Omental fat pad (tissue), 4 donors: ENCODE data around the gene SLC26A5. TPM values are rescaled to one million over a fixed set of nuclear protein-coding genes. Genes with fewer than 3 reads are reported as not detected.

Experiments
- ATAC-seq: fragments of 150-250 bp; one replicate; pipeline ENCODE4 v1.9.1; 2016; ENCODE audit warnings: mild to moderate bottlenecking, moderate library complexity; ENCODE audit not compliant: low FRiP score
- DNase-seq: peaks from one replicate; pipeline ENCODE4 v3.0.0-alpha.2; 2019; ENCODE audit warnings: low spot score
- total RNA-seq, 4 donors: library from RNA; depleted of rRNA; stranded (reverse); fragments of >200 nt; gene quantifications; one replicate each; pipeline ENCODE4 v1.1.0, GENCODE V29; 2016
- TF ChIP-seq, protein P1 (sequence below), 3 donors: fragments of 450-650 bp; IDR thresholded peaks; one replicate each; pipeline ENCODE4 v1.5.1; 2016 to 2017; ENCODE audit warnings: antibody characterized with exemption in 3 of 3, mild to moderate bottlenecking in 3 of 3, moderate library complexity in 2 of 3

The SLC26A5 gene
- total RNA-seq, 4 donors from 2014 or later: 0.19 to 0.47 TPM; not detected in 2

DNA sequence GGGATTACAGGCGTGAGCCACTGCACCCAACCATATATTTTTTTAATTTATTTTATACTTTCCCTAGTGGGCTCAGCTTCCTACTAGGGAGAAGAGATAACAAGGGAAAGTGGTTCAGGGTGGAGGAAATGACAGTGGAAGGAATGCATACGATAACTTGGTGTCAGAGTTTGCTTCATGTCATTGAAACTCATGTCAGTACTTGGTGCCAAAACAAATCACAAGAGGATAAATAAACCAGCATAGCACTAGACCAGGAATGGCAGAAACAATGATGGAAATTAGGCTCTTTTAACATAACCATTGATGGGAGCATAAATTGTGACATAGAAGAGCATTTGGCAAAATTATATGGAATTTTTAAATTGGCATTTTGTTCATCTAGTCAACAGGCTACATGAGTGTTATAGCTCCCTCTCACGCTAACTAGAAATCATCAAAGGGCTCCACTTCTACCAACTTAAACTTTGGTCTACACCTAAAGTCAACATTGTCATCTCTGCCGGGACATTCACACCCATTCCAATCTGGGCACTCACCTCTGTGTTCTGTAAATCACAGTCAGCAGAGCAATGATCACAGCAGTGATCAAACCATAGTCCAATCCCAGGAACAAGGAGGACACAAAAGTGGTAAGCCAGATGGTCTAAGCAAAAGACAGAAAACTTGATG lies 57.4 kb downstream of the SLC26A5 start:
- no peak for ATAC-seq
- no peak for DNase-seq

DNA sequence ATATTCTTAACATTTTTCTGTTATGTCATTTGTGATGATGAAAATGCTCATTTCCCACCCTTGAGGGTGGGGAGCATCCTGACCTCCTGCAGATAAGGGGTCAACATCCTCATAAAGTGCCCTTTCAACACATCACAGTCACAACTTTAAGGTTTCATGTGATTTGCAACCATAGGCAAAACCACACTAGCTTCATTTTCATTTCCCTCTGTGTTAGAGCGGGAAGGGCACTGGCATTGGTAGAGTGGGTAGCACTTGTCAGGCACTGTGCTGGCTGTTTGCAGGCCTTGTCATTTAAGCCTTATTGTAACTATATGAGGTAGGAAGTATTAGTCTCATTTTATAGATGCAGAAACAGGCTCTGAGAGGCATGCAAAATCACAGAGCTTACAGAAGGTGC lies 58.8 kb downstream of the SLC26A5 start:
- ATAC-seq: no peak
- TF ChIP-seq, protein P1, sequence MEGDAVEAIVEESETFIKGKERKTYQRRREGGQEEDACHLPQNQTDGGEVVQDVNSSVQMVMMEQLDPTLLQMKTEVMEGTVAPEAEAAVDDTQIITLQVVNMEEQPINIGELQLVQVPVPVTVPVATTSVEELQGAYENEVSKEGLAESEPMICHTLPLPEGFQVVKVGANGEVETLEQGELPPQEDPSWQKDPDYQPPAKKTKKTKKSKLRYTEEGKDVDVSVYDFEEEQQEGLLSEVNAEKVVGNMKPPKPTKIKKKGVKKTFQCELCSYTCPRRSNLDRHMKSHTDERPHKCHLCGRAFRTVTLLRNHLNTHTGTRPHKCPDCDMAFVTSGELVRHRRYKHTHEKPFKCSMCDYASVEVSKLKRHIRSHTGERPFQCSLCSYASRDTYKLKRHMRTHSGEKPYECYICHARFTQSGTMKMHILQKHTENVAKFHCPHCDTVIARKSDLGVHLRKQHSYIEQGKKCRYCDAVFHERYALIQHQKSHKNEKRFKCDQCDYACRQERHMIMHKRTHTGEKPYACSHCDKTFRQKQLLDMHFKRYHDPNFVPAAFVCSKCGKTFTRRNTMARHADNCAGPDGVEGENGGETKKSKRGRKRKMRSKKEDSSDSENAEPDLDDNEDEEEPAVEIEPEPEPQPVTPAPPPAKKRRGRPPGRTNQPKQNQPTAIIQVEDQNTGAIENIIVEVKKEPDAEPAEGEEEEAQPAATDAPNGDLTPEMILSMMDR (IDR thresholded peaks at IDR 0.05): no peak

More for the DNA sequence above, 57.4 kb downstream of the SLC26A5 start:
- TF ChIP-seq, protein P1 (IDR thresholded peaks at IDR 0.05): no peak

DNA sequence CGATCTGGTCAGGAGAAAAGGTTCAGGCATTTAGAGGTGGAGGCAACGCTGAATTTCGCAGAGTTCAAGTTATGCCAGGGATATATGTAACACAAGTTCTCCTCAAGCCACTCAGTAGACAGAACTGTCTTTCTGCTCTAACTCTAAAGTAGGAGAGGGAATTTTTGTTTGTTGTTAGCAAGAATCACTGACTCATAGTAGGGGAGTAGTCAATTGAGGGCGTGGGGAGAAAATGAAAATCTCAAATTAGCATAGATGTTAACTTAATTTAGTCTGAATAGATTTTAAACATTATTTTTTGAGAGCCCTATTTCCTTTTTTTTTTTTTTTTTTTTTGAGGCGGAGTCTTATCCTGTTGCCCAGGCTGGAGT lies 64.0 kb downstream of the SLC26A5 start:
- TF ChIP-seq, protein P1 (IDR thresholded peaks at IDR 0.05): no peak
- ATAC-seq (no peak), DNase-seq (no peak)

More for the DNA sequence above, 58.8 kb downstream of the SLC26A5 start:
- no peak for DNase-seq

DNA sequence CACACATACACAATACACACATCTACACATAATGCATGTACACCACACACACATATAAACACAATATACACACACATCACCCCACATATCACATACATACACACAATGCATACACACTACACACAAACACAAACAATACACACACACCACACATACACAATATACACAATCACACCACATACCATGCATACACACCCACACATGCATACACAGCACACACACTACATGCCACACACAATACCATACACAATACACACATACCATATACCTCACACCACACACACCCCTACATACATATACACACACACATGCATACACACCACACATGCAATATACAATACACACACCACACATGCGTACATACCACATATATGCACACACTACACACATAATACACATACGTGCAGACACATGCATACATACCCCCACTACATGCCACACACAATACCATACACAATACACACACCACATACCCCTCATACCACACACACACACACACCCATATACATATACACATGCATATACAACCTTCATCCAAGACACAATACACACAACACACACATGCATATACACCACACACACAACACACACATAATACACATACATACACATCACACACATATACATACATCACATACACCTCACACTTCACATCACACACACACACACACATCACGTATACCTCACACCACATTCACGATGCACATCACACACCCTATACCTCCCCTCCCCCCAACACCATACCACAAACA lies 64.6 kb downstream of the SLC26A5 start:
- no peak for DNase-seq
- ATAC-seq: no peak
- TF ChIP-seq, protein P1 (IDR thresholded peaks at IDR 0.05): no peak

DNA sequence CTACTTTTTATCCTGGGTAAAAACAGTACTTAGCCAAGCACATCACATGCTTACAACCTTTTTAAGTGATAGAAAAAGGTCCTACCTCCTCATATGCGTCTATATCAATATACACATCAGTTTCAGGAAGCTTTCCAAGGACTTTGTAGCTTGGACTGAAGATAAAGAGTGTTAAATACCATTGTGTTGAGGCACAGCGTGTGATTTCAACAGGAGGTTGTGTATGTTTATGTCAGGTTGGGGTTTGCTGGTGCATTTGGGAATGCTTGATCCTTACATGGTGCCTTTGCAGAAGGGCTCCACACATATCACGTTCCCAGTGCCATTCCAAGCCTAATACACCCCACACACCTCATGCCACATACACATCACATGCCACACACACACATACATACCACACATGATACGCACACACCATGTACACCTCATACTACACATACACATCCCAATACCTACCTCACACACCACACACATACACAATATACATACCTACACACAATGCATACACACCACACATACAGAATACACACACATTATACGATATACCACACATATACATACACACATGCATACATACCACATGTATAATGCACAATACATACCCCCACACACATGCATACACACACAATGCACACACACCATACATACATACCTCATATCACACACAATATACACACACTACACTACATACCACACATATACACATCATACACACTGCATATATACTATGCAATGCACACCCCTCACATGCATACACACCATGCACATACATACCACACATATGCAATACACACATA lies 65.4 kb downstream of the SLC26A5 start:
- TF ChIP-seq, protein P1 (IDR thresholded peaks at IDR 0.05): no peak
- ATAC-seq: no peak

DNA sequence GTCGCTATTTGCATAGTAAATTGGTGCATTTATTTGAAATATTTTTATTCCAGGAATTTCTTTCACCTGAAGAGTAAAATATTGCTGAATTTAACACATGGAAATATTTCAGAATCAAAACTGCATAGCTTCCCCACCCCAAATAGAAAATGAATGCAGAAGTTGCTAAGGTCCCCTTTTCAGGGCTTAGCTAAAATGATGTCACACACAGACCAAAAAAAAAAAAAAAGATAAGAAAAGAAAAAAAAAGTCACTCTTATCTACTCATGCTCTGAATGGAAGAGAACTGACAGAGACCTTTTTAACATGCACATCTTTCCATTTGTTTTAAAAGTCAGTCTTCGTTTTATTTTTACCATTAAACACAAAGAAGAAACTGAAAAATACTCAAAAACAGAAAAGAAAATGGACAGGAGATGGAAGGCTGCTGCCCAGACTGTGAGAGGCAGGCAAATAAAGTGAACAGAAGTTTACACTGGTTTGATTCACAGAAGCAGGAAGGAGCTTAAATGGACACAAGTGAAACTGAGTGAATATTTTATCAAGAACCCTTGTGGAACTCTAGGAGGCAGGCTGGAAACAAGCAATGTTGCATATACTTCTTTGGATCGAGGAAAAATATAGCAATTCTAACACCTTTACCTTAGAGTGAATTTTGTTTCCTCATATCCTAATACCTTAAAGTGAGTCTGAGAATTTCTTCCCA lies 66.6 kb downstream of the SLC26A5 start:
- TF ChIP-seq, protein P1 (IDR thresholded peaks at IDR 0.05): no peak
- no peak for ATAC-seq
- DNase-seq: no peak

More for the DNA sequence above, 65.4 kb downstream of the SLC26A5 start:
- DNase-seq: no peak
